SHP77 (cell line): ENCODE measurements around the gene NKD1.
"Not testable (repeated sequence)": the region's sequence is repeated elsewhere in the genome, so short reads cannot be mapped to it uniquely, and the experiment has no call there.

Experiments
- DNase-seq, 2 experiments: peaks; one replicate each; lab custom pipeline; 2025; lab: John Stamatoyannopoulos, UW

NKD1 gene, protein sequence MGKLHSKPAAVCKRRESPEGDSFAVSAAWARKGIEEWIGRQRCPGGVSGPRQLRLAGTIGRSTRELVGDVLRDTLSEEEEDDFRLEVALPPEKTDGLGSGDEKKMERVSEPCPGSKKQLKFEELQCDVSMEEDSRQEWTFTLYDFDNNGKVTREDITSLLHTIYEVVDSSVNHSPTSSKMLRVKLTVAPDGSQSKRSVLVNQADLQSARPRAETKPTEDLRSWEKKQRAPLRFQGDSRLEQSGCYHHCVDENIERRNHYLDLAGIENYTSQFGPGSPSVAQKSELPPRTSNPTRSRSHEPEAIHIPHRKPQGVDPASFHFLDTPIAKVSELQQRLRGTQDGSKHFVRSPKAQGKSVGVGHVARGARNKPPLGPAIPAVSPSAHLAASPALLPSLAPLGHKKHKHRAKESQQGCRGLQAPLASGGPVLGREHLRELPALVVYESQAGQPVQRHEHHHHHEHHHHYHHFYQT

DNA sequence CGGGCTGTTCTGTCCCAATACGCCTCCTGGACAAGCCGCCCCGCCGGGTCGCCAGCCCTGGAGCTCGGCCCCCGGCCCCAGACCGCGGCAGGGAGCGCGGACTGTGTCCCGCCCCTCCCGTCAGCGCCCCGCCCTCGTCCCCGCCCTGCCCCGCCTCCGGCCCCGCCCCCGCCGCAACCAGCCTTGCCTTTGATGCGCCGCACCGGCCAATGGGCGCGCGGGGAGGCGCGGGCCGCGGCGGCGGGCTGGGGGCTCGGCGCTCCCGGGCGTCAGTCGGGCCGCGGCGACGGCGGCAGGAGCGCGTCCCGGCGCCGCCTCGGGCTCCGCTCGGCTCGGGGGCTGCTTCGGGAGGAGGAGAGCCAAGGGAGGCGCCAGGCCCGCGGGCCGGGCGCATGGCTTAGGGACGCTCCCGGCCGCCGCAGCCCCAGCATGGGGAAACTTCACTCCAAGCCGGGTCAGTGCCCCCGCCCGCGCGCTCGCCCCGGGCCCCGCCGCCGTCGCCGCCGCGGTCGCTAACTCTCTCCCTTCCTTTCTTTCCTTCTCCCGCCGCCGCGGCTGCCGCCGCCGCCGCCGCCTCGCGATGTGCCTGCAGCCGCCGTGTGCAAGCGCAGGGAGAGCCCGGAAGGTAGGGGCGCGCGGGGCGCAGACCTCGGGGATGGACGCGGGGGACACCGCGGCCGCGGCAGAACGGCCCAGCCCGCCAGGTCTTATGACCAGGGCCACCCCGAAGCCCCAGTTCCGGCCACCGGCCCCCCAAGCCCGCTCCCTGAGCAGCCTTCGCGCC is at the start of gene NKD1:
Gene NKD1, plus strand, starts transcription at position 272 of the 784 bp plus-strand sequence. Its CDS starts 158 bp downstream, at position 430.
- peak in 1 of 2 experiments; percentile 44 for DNase-seq

DNA sequence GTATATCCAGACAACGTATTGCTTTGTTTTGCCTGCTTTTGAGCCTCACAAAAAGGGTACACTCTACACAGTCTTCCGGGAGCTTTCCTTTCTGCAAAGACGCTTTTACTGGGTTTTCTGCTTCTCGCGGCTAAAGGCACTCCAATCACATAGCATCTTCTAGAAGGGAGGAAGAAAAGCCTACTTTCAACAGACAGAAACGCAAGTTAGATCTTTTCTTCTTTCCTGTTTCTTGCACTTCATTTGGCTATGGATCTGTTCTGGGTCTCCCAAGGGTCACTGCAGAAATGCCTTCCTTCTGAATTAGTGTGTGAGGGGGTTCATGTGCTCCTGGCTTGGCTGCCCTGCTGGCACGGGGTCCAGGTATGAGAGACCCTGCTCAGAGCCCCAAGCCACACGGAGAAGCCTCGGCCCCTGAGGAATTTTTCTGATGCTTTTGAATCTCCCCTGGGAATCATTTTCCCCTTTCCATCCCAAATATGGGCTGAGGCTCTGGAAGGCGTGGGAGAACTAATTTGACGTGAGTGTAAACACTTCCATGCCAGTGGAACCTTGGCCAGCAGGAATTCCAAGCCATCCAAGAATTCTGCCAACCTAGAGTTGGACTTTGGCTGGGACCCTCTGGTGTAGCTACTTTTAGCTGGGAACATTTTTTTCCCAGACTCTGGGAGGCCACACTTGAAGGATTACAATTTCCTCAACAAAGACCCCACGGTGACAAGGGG is 49.6 kb upstream of the NKD1 start:
- no peak for DNase-seq

DNA sequence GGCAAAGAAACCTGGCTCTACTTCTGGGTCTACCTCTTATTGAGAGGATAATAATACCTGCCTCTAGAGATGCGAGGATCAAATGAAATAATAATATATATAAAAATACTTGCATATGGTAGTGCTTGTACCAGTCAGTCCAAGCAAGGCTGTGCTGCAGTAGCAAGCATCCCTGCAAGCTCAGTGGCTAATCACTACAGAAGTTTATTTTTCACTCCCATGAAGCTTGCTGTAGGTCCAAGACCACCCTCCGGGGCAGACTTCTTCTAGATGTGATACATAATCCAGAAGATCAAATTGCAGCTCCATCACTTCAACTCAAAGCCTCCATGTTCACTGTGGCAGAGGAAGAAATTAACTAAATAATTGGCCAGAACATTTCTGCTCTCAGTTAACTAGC is 48.9 kb upstream of the NKD1 start:
- DNase-seq, result no peak

DNA sequence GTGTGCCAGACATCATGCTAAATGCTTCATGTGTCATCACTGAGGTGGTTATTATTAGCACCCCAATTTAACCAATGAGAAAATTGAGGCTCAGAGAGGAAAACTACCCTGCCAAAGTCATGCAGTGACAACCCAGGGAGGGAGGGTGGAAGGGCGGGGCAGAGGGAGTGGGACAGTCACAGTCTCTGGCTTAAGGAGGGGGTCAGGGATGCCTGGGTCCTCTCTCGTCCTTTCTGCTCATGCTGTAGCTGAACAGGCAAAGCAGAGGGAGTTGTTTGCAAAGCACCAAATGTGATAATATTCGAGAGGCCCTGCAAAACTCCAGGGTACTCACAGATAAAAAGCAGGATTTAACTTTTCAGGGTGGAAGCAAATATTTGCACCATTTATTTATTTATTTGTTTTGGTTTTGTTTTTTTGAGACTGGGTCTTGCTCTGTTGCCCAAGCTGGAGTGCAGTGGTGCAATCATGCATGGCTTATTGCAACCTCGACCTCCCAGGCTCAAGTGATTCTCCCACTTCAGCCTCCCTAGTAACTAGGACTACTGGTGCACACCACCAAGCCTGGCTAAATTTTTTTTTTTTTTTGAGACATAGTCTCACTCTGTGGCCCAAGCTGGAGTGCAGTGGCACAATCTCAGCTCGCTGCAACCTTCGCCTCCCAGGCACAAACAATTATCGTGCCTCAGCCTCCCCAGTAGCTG is 47.9 kb upstream of the NKD1 start:
- DNase-seq, result no peak

DNA sequence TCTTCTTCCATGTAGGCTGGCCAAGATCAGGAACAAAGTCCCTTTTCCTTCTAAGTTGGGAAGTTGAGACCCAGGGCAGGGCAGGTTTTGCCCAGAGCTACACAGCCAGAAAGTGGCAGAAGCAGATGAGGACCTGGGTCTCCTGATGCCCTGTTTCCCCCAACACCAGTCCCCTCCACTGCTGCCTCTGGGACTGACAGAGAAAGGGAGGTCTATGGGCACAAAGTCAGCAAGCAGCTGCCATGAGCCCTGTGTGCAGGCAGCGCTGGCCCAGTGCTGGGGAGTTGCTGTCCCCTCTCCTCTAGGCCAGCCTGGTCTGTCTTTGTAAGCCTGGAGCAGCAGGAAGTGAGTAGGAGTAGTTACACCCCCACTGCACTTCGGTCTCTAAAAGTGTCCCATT is 46.9 kb upstream of the NKD1 start:
- no peak for DNase-seq

DNA sequence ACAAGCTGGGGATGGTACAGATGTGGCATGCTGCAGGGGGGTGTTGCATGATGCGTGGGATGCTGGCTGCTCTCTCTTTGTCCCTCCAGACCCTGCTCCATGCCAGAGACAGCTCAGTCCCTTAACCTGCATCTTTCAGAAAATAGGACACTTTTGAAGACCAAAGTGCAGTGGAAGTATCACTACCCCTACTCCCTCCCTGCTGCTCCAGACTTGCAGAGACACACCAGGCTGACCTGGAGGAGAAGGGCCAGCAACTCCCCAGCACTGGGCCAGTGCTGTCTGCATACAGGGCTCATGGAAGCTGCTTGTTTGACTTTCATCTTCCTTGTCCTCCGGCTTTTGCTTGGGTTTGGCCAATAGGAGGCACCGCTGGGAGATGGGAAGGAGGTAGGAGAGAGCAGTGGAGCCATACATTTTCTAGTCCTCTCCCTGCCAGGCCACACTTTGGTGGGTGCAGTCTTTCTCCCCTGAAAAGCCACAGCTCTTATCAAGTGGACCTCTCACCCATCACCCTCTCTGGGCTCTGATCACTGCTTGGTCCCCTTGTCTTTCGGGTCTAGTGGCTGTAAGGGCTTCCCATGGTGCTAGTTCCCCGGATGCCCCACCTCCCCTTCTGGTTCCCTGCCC is 46.1 kb upstream of the NKD1 start:
- DNase-seq, result no peak

DNA sequence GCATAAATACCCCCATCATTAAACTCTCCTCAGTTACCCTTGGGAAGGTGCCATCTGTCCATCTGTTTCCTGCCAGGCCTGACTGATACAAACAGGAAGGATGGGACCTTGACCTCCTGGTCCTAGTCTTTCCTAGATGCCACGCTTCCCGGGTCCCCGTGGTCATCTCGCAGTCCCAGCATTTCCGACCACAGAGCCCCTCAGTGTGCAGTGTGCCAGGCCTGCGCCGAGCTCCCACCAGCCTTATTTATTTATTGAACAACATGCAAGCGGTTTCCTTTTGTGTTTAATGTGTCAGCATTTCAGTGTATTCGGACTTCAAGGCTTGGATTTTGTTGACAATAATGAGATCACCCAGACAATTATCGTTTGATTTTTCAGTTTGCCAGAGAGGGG is 45.6 kb upstream of the NKD1 start:
- no peak for DNase-seq

DNA sequence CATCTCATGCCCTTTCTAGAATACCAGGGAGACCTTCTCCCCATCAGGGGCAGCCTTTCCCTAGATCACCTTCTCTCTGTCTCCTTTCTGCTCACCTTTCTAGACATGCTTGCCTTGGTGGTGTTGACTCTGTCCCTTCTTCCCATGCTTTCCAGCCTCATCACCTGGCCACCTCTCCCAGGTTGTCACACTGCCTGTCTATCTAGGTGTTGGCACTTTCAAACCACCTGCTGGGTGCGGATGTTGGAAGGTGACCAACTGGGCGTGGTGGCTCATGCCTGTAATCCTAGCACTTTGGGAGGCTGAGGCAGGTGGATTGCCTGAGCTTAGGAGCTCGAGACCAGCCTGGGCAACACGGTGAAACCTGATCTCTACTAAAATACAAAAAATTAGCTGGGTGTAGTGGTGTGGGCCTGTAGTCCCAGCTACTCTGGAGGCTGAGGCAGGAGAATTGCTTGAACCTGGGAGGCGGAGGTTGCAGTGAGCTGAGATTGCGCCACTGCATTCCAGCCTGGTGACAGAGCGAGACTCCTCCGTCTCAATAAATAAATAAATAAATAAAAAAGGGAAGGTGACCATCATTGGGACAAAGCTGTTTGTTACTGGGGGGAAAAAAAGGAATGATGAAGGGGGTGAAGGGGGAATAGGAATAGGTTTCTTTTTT is 44.2 kb upstream of the NKD1 start:
- not testable (repeated sequence) for DNase-seq

DNA sequence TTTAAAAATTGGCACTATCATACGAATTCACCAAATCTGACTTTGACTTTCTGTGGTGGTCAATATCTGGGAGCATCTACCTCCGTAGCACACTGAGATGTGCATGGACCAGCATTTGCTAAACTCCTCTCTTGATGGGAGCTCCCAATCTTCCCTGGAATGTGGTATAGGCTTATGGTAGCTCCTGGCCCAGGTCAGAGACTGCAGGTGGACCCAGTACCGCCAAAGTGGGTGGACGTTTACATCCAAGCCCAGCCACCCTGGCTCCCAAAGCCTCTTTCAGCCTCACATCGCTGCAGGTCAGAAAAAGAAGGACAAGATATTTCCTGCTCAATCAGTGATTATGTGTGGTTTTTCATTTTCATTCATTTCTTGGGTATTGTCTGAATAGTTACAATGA is 43.1 kb upstream of the NKD1 start:
- DNase-seq, result no peak

DNA sequence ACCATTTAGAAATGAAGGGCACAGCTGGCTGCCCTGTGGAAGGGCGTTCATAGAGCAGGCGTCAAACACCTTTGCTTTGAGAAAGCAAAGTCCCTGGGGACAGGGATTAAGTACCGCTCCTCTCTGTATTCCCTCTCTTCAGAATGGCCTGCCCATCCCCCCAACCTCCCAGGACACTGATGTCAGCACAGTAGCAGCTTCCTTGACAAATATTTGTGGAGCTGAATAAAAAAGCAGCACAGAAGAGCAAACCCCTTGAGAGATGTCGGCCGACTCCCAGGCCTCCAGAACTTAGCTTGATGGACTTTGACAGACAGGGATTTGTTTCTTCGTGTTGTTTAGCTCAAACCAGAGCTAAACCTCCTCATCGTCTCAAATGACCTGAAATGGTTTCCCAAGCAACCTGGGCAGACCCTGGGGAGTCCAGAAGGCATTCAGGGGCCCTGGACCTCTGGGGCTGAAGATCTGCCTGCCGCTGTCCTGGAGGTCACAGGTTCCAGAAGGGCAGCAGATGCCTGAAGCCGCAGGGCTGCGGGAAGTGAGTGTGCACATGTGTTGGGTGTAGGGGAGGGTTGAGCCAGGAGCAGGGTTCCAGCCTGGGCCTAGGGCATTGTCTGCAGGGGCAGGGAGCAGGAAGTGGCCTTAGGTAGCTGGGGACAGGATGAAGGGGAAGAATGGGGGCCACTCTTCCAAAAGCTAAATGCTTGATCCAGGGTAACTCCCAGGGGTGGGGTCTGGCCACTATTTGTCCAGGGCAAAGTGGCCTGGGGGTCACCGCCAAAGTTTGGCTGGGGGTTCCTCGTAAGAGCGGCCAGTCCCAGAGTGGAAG is 42.3 kb upstream of the NKD1 start:
- DNase-seq, result no peak

DNA sequence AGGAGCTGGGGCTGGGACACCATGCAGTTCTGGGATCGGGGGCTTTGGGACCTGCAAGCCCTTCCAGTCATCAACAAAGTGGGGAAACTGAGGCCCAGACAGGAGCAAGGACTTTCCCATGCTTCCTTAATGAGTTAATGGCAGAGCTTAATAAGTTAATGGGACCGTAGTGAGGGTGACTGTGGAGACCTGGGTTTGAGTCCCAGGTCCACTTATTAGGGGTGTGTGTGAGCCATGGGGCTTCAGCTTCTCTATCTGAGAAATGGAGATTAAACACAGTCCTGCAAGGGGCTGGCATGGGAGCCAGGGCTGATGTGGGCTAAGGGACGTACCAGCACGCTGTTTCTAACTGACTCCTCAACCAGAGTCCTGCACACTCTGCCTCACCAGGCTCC is 41.7 kb upstream of the NKD1 start:
- DNase-seq, result no peak

DNA sequence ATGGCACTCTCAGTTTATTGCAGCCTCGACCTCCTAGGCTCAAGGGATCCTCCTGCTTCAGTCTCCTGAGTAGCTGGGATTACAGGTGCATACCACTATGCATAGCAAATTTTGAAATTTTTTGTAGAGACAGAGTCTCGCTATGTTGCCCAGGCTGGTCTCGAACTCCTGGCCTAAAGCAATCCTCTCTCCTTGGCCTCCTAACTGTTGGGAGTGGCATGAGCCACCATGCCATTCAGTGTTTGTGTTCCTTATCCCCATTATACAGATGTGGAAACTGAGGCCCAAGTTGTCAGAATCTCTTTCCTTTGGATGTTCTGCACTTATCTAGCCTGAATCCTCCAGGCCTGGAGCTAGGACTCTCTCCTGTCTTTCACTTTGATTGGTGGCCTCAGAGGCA is 40.8 kb upstream of the NKD1 start:
- DNase-seq, result no peak

DNA sequence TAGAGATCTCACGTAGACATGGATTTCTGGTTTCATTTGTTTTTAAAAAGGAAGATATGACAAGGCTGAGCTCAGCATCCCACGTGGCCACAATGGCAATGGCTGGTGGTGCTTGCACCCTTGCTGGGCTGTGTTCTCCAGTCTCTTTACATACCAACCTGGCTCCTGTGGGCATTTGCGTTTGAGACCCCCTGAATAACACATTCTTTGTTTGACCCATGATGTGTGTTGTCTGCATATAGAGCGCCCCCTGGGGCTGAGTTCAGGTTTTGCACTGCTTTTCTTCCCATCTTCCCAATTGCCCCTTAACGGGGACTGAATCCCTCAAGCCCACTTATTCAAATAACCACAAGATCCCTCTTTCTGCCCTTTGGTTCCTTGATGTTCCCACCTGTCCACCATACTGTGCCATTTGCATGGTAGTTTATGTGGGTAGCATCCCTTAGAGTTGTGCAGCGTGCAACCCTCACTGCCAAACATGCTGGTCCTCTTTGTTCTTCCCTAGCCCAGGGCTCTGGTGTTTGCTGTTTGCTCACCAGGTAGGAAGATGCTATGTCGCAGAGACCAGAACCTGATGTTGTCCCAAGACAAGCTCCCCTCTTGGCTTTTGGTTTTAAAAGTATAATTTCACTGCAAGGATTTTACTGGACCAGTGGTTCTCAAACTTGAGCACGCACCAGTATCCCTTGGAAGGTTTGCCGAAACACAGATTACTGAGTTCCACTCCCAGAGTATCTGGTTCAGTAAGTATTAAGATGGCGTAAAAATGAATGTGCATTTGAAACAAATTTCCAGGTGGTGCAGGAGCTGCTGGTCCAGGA is 38.5 kb upstream of the NKD1 start:
- DNase-seq, result peak in 1 of 2 experiments; percentile 30

DNA sequence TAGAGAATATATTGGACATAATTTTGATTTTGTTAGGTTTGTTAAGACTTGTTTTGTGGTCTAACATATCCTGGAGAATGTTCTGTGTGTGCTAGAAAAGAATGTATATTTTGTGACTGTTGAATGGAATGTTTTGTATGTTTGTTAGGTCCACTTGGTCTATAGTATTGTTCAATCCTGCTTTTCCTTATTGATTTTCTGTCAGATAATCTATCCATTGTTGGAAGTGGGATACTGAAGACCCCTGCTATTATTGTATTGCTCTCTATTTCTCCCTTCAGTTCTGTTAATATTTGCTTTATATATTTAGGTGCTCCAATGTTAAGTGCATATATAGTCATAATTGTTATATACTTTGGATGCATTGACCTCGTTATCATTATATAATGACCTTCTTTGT is 33.0 kb upstream of the NKD1 start:
- DNase-seq, result no peak

DNA sequence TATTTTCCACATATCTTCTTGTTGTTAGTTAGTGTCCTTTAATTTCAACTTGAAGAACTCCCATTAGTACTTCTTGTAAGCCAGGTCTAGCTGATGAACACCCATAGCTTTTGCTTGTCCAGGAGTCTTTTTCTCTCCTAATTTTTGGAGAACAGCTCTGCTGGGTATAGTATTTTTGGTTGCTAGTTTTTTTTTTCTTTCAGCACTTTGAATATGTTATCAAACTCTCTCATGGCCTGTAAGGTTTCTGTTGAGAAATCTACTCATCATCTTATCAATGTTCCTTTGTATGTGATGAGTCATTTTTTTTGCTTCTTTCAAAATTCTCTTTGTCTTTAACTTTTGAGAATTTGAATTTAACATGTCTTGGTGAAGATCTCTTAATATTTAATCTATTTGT is 31.8 kb upstream of the NKD1 start:
- no peak for DNase-seq

DNA sequence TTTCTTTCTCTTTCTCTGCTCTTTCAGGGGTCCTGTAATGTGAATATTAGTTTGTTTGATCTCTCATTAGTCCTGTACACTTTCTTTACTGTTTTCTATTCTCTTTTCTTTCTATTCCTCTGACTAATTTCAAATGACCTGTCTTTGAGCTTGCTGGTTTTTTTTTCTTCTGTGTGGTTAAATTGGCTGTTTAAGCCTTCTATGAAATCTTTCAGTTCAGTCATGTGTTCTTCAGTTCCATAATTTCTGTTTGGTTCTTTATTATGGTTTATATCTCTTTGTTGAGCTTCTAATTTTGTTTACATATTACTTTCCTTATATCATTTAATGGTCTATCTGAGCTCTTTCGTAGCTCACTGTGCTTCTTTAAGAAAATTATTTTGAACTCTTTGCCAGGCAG is 31.3 kb upstream of the NKD1 start:
- DNase-seq, result no peak

DNA sequence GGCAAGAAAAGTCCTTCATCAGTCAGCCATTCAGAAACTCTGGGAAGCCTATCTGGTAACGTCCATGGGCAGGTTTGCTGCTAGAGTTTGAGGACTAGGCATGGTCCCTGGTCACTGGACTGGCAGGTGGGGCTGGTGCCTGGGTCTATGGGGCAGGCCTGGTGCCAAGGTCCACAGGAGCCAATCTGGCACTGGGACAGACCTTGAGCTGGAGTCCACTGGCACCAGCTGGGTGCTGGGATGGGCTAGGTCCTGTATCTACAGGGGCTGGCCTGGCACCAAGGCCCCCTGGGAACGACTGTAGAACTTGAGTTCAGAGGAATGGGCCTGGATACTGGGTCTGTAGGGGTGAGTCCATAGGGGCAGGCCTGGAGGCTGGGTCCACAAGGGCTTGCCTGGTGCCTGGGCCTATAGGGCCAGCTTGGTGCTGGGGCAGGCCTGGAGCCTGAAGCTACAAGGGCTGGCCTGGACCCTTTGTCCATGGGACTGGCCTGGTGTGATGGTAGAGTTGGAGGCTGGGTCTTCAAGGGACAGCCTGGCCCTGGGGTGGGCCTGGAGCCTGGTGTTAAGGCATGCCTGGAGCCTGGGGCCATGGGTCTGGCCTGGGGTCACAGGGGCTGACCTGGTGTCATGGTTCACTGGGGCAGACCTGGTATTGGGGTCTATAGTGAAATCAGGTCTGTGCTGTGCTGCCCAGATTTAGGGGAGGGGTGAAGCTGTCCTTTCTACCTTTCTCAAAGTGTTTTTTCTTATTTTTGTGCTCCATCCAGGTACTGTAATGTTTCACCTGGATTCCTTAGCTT is 30.5 kb upstream of the NKD1 start:
- no peak for DNase-seq

DNA sequence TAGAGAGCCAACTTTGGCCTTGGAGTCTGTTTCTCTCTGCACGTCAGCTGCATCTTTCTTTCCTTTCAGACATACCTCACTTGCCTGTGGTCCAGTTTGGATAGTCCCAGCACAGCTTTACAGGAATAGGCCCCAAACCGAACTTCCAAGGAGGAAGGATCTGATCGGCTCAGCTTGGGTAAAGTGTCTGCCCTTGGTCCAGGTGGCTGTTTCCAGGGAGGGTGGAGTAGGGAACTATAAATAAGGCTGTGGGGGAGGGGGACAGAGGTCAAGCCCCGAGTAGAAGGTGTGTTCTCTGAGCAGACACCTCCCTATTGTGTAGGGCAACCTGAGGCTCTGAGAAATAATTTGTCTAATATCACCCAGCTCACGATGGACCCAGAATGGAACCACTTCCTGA is 29.2 kb upstream of the NKD1 start:
- no peak for DNase-seq
